ENCODE measurements around the gene ZBTB26.

DNA sequence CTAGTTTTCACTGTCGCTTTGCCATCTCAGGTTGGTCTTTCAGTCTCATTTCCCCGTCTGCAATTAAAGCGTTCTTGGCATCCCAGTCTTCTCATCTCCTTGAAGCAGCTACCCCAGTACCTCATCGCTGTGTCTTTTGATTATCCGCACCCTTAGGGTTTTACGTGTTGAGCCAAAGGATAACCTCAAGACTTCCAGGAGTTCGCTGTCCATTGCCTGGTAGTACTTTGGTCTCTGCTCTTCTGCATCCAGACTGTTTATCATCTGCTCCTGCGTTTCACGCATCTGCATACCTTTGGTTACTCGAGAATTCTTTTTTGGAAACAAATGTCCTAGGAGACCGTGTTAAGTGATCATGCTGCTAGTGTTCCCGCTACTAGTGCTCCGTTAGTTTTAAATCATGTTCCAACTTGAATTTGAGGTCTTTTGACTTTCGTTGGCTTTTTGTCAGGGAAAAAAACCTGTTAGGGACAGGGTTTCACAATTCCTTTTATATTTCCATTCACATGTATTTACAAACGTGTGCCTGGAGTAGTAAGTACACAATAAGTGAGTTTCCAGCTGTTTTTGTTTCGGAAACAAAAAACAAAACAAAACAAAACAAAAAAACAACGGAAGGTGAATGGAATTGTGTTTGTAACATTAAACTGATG, 10.4 kb upstream of the ZBTB26 start:
- TF ChIP-seq, protein P1, sequence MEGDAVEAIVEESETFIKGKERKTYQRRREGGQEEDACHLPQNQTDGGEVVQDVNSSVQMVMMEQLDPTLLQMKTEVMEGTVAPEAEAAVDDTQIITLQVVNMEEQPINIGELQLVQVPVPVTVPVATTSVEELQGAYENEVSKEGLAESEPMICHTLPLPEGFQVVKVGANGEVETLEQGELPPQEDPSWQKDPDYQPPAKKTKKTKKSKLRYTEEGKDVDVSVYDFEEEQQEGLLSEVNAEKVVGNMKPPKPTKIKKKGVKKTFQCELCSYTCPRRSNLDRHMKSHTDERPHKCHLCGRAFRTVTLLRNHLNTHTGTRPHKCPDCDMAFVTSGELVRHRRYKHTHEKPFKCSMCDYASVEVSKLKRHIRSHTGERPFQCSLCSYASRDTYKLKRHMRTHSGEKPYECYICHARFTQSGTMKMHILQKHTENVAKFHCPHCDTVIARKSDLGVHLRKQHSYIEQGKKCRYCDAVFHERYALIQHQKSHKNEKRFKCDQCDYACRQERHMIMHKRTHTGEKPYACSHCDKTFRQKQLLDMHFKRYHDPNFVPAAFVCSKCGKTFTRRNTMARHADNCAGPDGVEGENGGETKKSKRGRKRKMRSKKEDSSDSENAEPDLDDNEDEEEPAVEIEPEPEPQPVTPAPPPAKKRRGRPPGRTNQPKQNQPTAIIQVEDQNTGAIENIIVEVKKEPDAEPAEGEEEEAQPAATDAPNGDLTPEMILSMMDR (IDR thresholded peaks at IDR 0.05): no peak
- TF ChIP-seq POLR2A (IDR thresholded peaks at IDR 0.05): no peak

All from thyroid gland (tissue), 4 donors.